Measurements from ENCODE around the gene RBP4. TPM values are rescaled to one million over a fixed set of nuclear protein-coding genes. Genes with fewer than 3 reads are reported as not detected.

The RBP4 gene
- total RNA-seq, 1 experiment from 2014 or later = 2.2 TPM

DNA sequence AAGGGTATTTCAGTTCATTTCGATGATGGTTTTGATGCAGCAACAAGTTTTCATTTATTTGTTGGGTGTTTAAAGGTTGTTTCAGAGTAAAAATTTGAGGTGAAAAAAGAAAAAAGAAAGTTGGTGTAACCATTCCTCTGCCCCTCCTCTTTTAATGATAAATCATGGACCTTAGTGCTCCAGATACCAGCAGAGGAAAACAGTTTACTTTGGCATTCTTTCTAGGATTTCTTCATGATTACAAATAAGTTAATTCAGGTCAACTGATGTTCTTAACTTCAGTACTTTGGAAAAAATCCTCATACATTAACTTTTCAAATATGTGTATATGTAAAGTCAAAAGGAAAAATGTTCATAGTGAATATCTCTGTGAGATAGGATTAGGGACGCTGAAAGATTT, 2.0 kb upstream of the RBP4 start:
- CTCF ChIA-PET = interaction anchor here (1.0 kb wide), 1 partner anchor 487 kb away, joined by 3 read pairs; no protein-coding TSS in a partner anchor
- peaks cover 58% of the 10 kb centered on the region for H3K27me3 Mint-ChIP-seq (ENCODE audit: low read depth)
- H3K4me1 Mint-ChIP-seq = peaks cover 8% of the 10 kb centered on the region

DNA sequence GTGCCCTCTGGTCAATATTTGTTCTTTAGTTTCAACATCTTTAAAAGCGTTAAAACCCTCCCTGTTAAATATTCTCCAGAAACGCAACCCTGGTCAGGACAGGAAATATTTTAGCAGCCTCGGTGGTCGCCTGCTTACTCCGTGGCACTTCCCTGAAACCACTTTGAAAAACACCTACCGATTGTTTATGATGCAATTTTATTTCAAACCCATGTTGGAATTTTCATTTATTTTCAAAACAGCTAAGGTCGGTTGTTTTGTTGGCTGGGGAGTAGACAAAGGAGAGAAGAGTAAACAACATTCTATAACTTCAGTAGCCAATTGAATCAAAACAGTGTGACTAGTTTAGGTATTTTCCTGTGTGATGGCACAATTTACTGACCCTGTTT, 733 bp upstream of the RBP4 start:
- ChIA-PET CTCF (interaction anchor here (0.6 kb wide), 1 partner anchor 47 kb away, joined by 3 read pairs; no protein-coding TSS in a partner anchor), POLR2A (no interaction called here)
- Mint-ChIP-seq H3K4me1 (peaks cover 8% of the 10 kb centered on the region), H3K36me3 (no peaks in the 10 kb centered on the region), H3K9me3 (peaks cover 2% of the 10 kb centered on the region; the same call in 1 of the 2 replicates), H3K4me3 (peak overlapping the region; percentile 61), H3K27ac (no peak overlapping the region), H3K27me3 (ENCODE audit: low read depth) (peaks cover 62% of the 10 kb centered on the region)
- DNase-seq (ENCODE audit: low spot score) = no peak
- TF ChIP-seq, protein P1, sequence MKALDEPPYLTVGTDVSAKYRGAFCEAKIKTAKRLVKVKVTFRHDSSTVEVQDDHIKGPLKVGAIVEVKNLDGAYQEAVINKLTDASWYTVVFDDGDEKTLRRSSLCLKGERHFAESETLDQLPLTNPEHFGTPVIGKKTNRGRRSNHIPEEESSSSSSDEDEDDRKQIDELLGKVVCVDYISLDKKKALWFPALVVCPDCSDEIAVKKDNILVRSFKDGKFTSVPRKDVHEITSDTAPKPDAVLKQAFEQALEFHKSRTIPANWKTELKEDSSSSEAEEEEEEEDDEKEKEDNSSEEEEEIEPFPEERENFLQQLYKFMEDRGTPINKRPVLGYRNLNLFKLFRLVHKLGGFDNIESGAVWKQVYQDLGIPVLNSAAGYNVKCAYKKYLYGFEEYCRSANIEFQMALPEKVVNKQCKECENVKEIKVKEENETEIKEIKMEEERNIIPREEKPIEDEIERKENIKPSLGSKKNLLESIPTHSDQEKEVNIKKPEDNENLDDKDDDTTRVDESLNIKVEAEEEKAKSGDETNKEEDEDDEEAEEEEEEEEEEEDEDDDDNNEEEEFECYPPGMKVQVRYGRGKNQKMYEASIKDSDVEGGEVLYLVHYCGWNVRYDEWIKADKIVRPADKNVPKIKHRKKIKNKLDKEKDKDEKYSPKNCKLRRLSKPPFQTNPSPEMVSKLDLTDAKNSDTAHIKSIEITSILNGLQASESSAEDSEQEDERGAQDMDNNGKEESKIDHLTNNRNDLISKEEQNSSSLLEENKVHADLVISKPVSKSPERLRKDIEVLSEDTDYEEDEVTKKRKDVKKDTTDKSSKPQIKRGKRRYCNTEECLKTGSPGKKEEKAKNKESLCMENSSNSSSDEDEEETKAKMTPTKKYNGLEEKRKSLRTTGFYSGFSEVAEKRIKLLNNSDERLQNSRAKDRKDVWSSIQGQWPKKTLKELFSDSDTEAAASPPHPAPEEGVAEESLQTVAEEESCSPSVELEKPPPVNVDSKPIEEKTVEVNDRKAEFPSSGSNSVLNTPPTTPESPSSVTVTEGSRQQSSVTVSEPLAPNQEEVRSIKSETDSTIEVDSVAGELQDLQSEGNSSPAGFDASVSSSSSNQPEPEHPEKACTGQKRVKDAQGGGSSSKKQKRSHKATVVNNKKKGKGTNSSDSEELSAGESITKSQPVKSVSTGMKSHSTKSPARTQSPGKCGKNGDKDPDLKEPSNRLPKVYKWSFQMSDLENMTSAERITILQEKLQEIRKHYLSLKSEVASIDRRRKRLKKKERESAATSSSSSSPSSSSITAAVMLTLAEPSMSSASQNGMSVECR (CRISPR knock-in tag; IDR thresholded peaks at IDR 0.05; ENCODE audit: borderline replicate concordance) = no peak
- TF ChIP-seq GABPB1 (CRISPR knock-in tag; IDR thresholded peaks at IDR 0.05) = peak; percentile 79
- no peak for ATAC-seq

More for the DNA sequence above, 2.0 kb upstream of the RBP4 start:
- TF ChIP-seq, protein P2, sequence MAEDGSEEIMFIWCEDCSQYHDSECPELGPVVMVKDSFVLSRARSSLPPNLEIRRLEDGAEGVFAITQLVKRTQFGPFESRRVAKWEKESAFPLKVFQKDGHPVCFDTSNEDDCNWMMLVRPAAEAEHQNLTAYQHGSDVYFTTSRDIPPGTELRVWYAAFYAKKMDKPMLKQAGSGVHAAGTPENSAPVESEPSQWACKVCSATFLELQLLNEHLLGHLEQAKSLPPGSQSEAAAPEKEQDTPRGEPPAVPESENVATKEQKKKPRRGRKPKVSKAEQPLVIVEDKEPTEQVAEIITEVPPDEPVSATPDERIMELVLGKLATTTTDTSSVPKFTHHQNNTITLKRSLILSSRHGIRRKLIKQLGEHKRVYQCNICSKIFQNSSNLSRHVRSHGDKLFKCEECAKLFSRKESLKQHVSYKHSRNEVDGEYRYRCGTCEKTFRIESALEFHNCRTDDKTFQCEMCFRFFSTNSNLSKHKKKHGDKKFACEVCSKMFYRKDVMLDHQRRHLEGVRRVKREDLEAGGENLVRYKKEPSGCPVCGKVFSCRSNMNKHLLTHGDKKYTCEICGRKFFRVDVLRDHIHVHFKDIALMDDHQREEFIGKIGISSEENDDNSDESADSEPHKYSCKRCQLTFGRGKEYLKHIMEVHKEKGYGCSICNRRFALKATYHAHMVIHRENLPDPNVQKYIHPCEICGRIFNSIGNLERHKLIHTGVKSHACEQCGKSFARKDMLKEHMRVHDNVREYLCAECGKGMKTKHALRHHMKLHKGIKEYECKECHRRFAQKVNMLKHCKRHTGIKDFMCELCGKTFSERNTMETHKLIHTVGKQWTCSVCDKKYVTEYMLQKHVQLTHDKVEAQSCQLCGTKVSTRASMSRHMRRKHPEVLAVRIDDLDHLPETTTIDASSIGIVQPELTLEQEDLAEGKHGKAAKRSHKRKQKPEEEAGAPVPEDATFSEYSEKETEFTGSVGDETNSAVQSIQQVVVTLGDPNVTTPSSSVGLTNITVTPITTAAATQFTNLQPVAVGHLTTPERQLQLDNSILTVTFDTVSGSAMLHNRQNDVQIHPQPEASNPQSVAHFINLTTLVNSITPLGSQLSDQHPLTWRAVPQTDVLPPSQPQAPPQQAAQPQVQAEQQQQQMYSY (CRISPR knock-in tag; IDR thresholded peaks at IDR 0.05) = no peak
- TF ChIP-seq NFYB (CRISPR knock-in tag; conservative IDR thresholded peaks at IDR 0.05; ENCODE audit: low read depth) (no peak), JAZF1 (CRISPR knock-in tag; IDR thresholded peaks at IDR 0.05) (no peak), TEAD4 (CRISPR knock-in tag; IDR thresholded peaks at IDR 0.05) (no peak), GTF2I (CRISPR knock-in tag; conservative IDR thresholded peaks at IDR 0.05) (no peak), ETV6 (CRISPR knock-in tag; IDR thresholded peaks at IDR 0.05) (no peak)
- TF ChIP-seq, protein P3, sequence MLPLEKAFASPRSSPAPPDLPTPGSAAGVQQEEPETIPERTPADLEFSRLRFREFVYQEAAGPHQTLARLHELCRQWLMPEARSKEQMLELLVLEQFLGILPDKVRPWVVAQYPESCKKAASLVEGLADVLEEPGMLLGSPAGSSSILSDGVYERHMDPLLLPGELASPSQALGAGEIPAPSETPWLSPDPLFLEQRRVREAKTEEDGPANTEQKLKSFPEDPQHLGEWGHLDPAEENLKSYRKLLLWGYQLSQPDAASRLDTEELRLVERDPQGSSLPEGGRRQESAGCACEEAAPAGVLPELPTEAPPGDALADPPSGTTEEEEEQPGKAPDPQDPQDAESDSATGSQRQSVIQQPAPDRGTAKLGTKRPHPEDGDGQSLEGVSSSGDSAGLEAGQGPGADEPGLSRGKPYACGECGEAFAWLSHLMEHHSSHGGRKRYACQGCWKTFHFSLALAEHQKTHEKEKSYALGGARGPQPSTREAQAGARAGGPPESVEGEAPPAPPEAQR (CRISPR knock-in tag; IDR thresholded peaks at IDR 0.05) = no peak
- H3K36me3 Mint-ChIP-seq = no peaks in the 10 kb centered on the region
- ATAC-seq (no peak), DNase-seq (ENCODE audit: low spot score) (no peak)
- H3K4me3 Mint-ChIP-seq = no peak overlapping the region
- H3K27ac Mint-ChIP-seq = no peak overlapping the region
- POLR2A ChIA-PET = no interaction called here
- H3K9me3 Mint-ChIP-seq = peaks cover 4% of the 10 kb centered on the region; the same call in 1 of the 2 replicates

DNA sequence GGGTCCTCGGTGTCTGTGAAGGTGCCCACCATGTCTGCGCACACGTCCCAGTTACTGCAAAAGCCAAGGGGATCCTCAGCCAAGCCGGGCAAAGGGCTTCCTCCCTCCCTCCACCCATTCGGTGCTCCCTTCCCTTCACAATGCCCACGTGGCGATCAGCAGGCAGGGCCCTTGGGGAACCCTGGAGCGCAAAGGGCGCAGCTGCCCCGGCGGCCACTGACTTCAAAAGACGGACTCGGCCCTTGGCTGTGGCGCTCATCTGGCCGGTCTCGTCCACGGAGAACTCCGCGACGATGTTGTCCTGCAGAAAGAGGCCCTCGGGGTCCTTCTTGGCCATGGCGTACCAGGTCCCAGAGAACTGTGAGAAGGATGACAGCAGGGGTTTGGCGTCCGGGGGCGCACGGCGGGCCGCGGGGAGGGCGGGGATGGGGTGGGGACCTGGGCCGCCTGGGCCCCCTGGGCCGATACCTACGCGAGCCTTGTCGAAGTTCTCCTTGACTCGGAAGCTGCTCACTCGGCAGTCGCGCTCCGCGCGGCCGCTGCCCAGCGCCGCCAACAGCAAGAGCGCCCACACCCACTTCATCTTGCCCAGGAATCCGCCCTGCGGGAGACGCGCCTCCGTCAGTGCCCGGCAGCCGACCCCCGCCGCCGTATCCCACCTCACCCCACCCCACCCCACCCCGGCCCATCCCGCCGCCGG, 439 bp downstream of the RBP4 start:
- H3K27ac Mint-ChIP-seq = no peak overlapping the region
- ATAC-seq = peak; percentile 12
- peak overlapping the region; percentile 70 for H3K4me3 Mint-ChIP-seq
- no peaks in the 10 kb centered on the region for H3K36me3 Mint-ChIP-seq
- no peaks in the 10 kb centered on the region for H3K9me3 Mint-ChIP-seq
- peaks cover 11% of the 10 kb centered on the region for H3K4me1 Mint-ChIP-seq
- POLR2A ChIA-PET = no interaction called here
- peak; percentile 29 for DNase-seq (ENCODE audit: low spot score)
- CTCF ChIA-PET = interaction anchor here (1.2 to 2.7 kb wide), 3 partner anchors 16 to 58 kb away, joined by 3 to 17 read pairs (median 3); no protein-coding TSS in a partner anchor
- peaks cover 58% of the 10 kb centered on the region for H3K27me3 Mint-ChIP-seq (ENCODE audit: low read depth)
- TF ChIP-seq FOXP1 (CRISPR knock-in tag; IDR thresholded peaks at IDR 0.05; ENCODE audit: borderline replicate concordance) (no peak), ZNF416 (CRISPR knock-in tag; IDR thresholded peaks at IDR 0.05) (no peak), SP1 (CRISPR knock-in tag; conservative IDR thresholded peaks at IDR 0.05) (0 out of 2 replicates have a peak, but pooled peaks have one; percentile 9), HMGA2 (CRISPR knock-in tag; IDR thresholded peaks at IDR 0.05) (no peak), ZNF138 (CRISPR knock-in tag; conservative IDR thresholded peaks at IDR 0.05) (no peak)
- TF ChIP-seq, protein P4, sequence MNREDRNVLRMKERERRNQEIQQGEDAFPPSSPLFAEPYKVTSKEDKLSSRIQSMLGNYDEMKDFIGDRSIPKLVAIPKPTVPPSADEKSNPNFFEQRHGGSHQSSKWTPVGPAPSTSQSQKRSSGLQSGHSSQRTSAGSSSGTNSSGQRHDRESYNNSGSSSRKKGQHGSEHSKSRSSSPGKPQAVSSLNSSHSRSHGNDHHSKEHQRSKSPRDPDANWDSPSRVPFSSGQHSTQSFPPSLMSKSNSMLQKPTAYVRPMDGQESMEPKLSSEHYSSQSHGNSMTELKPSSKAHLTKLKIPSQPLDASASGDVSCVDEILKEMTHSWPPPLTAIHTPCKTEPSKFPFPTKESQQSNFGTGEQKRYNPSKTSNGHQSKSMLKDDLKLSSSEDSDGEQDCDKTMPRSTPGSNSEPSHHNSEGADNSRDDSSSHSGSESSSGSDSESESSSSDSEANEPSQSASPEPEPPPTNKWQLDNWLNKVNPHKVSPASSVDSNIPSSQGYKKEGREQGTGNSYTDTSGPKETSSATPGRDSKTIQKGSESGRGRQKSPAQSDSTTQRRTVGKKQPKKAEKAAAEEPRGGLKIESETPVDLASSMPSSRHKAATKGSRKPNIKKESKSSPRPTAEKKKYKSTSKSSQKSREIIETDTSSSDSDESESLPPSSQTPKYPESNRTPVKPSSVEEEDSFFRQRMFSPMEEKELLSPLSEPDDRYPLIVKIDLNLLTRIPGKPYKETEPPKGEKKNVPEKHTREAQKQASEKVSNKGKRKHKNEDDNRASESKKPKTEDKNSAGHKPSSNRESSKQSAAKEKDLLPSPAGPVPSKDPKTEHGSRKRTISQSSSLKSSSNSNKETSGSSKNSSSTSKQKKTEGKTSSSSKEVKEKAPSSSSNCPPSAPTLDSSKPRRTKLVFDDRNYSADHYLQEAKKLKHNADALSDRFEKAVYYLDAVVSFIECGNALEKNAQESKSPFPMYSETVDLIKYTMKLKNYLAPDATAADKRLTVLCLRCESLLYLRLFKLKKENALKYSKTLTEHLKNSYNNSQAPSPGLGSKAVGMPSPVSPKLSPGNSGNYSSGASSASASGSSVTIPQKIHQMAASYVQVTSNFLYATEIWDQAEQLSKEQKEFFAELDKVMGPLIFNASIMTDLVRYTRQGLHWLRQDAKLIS (CRISPR knock-in tag; IDR thresholded peaks at IDR 0.05; ENCODE audit: borderline replicate concordance) = no peak
